ENCODE data around the gene VPS26A. TPM values are rescaled to one million over a fixed set of nuclear protein-coding genes. Genes with fewer than 3 reads are reported as not detected.
"Not testable (repeated sequence)": the region's sequence is repeated elsewhere in the genome, so short reads cannot be mapped to it uniquely, and the experiment has no call there.

The VPS26A gene
- total RNA-seq, 1 donor from 2014 or later, result 38.0 TPM

- intact Hi-C loops (cut with micrococcal nuclease), result no loop called here
Measured at GRCh38 chr10:69101451-69102095, 22.4 kb upstream of the VPS26A start.

DNA sequence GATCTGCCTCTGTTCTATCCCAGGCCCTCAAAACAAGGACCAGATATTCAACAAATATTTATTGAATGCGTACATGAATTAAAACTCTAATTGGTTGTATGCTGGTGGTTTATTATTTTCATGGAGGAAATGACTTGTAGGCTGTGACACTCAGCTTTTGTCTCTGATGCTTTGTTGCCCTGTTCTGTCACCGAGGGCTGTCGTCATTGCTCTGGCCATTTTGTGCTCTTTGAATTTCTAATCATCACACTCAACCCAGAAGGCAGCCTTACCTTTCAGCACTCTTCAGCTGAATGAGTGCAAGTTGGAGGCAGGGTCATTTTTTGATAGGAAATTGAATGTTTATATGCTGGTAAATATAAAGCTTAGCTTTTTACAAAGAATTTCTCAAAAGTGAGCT, 21.5 kb upstream of the VPS26A start:
- intact Hi-C loops (cut with micrococcal nuclease), result no loop called here

DNA sequence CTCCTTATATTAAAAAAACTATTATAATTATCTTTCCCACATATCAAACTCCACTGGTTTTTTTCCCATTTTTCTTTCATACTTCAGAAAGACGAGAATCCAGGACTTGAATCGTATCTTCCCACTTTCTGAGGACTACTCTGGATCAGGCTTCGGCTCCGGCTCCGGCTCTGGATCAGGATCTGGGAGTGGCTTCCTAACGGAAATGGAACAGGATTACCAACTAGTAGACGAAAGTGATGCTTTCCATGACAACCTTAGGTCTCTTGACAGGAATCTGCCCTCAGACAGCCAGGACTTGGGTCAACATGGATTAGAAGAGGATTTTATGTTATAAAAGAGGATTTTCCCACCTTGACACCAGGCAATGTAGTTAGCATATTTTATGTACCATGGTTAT, 20.2 kb upstream of the VPS26A start:
- intact Hi-C loops (cut with micrococcal nuclease), result no loop called here

DNA sequence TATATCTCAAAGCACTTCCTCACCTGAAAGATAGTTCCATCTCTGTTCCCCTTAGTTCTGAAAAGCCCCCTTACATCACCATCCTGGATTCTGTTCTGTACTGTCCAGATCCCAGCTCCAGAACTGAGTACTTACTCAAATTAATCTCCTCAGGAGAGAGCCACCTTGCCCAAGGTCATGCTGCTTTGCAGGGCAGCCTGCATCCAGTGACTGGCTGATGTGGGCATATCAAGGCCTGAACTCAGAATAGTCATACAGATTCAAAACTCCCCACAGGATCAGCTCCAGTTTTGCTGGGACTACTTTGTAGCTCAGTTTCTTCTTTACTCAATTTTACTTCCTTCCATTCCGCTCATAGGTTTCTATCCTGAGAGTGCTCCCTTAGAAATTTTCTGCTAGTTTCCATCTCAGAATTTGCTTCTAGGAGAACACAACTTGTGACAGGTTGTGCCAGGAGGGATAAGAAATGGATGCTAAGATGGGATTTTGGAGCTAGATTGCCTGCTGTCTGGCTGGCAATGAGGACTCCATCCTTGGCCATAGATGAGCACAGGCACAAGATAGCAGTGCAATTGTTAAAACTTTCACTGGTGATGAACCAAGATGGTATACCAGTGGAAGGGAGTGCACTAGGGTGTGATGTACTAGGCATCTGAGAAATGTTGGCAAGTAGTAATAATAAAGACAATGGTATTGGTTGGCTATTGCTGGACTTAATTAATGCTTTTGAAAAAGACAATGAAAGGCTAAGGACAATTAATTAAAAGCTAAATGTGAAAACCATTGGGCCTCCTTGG, 18.8 kb upstream of the VPS26A start:
- intact Hi-C loops (cut with micrococcal nuclease), result no loop called here

GRCh38 chr10:69107176-69107490, 16.8 kb upstream of the VPS26A start:
- intact Hi-C loops (cut with micrococcal nuclease), result no loop called here

- intact Hi-C loops (cut with micrococcal nuclease), result no loop called here
Measured at GRCh38 chr10:69107699-69108098, 16.3 kb upstream of the VPS26A start.

- intact Hi-C loops (cut with micrococcal nuclease), result loop anchor here (5.0 to 10.0 kb wide), 2 partner anchors 788 to 1045 kb away; partner anchors contain the start of genes HERC4, HNRNPH3 and PBLD
Measured at GRCh38 chr10:69119896-69120295, 4.1 kb upstream of the VPS26A start.

DNA sequence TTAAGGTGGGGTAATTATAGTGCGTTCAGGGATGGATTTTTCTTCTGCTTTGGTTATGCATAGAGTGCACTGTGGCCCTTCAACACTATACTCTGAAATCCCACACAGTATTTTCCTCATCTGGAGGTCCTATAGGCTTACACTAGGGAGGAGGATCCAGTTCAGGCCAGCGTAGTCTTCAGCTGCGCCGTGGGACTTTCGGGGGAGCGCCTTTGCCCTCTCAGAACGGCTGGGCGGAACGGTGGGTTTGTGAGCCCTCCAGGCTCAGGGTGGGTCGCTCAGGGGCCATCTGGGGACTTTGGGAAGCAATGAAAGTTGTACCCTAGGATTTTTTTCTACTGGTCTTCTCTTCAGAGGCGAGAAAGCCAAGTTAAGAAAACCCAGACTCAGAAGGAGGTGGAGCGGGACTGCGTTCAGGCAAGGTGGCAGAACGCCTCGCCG, 652 bp upstream of the VPS26A start:
- intact Hi-C loops (cut with micrococcal nuclease), result loop anchor here (1.0 to 10.0 kb wide), 10 partner anchors 30 to 1049 kb away; partner anchors contain the start of genes DDX50, HERC4, HNRNPH3 and PBLD

GRCh38 chr10:69124563-69125268, 738 bp downstream of the VPS26A start:
- intact Hi-C loops (cut with micrococcal nuclease), result loop anchor here (1.0 to 10.0 kb wide), 10 partner anchors 55 to 1050 kb away; partner anchors contain the start of genes CCAR1, DNA2, HERC4 and HNRNPH3

GRCh38 chr10:69125554-69125953, 1.6 kb downstream of the VPS26A start:
- intact Hi-C loops (cut with micrococcal nuclease), result loop anchor here (2.0 to 10.0 kb wide), 2 partner anchors 599 to 1051 kb away; partner anchors contain the start of genes HERC4 and SLC25A16

- intact Hi-C loops (cut with micrococcal nuclease), result loop anchor here (2.0 kb wide), 1 partner anchor 17 kb away; no protein-coding TSS in a partner anchor
Measured at GRCh38 chr10:69130251-69130650, 6.3 kb downstream of the VPS26A start.

DNA sequence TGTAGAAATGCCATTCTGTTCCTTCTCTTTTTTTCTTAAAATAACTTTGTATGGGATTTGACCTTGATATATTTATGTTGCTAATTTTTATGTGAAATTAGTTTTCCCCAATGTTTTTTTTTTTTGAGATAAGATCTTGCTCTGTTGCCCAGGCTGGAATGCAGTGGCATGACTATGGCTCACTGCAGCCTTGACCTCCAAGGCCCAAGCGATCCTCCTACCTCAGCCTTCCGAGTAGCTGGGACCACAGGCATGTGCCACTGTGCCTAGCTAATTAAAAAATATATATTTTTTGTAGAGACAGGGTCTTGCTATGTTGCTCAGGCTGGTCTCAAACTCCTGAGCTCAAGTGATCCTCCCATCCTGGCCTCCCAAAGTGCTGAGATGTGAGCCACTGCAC, 16.0 kb downstream of the VPS26A start:
- intact Hi-C loops (cut with micrococcal nuclease), result no loop called here

DNA sequence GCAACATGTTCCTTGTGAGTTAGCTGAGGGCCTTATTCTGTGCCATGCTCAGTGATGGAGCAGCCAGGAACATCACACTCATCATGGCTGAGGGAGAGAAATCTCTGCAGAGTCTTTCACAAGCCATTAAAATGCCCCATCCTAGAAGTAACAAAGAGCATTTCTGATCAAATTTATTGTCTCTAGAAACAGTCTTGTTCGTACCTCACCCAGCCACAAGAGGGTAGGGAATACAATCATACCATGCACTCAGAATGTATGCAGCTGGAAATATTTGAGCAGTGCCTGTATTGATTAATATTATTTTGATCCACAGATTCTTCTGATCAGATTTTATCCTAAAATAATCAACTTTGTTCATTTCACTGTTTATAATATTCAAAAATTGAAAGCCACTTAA, 17.3 kb downstream of the VPS26A start:
- intact Hi-C loops (cut with micrococcal nuclease), result no loop called here

- intact Hi-C loops (cut with micrococcal nuclease), result not testable (repeated sequence)
Measured at GRCh38 chr10:69142074-69142473, 18.1 kb downstream of the VPS26A start.

- intact Hi-C loops (cut with micrococcal nuclease), result no loop called here
Measured at GRCh38 chr10:69142983-69143382, 19.0 kb downstream of the VPS26A start.

DNA sequence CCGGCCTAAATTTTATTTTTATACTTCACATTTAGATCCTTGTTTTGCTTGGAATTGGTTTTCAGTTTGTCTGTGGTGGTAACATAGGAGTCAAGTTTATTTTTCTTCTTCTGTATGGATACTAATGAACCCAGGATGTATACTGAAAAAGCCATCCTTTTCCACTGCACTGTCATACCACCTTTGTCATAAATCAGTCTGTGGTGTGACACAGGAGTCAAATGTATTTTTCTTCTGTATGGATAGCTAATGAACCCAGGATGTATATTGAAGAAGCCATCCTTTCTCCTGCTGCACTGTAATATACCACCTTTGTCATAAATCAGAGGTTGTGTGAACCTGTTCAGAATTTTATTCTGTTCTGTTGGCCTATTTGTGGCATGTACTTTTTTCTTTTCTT, 21.4 kb downstream of the VPS26A start:
- intact Hi-C loops (cut with micrococcal nuclease), result no loop called here

DNA sequence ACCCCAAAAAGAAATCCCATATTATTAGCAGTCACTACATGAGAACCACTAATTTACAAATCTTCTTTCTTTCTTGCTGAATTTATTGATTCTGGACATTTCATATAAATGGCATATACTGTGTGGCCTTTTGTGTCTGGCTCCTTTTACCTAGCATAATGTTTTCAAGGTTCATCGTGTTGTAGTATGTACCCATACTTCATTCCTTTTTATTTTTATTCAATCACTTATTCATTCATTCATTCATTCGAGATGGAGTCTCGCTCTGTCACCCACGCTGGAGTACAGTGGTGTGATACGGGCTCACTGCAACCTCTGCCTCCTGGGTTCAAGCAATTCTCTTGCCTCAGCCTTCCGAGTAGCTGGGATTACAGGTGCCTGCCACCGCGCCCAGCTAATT, 21.9 kb downstream of the VPS26A start:
- intact Hi-C loops (cut with micrococcal nuclease), result loop anchor here (2.0 kb wide), 1 partner anchor 15 kb away; no protein-coding TSS in a partner anchor

DNA sequence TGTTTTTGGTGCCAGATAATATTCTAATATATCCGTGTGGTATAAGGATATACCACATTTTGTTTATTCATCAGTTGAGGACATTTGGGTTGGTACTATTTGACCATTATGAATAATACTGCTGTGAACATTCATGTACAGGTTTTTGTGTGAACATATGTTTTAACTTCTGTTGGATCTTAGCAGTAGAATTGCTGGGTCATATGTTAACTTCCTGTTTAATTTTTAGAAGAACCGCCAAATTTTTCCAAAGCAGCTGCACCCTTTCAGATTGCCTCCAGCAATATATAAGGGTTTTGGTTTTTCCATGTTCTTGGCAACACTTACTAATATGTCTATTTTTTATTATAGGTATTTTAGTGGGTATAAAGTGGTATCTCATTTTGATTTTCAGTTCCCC, 22.8 kb downstream of the VPS26A start:
- intact Hi-C loops (cut with micrococcal nuclease), result loop anchor here (2.0 kb wide), 1 partner anchor 16 kb away; no protein-coding TSS in a partner anchor

- intact Hi-C loops (cut with micrococcal nuclease), result no loop called here
Measured at GRCh38 chr10:69151984-69152383, 28.0 kb downstream of the VPS26A start.

- intact Hi-C loops (cut with micrococcal nuclease), result no loop called here
Measured at GRCh38 chr10:69153227-69153626, 29.2 kb downstream of the VPS26A start.

DNA sequence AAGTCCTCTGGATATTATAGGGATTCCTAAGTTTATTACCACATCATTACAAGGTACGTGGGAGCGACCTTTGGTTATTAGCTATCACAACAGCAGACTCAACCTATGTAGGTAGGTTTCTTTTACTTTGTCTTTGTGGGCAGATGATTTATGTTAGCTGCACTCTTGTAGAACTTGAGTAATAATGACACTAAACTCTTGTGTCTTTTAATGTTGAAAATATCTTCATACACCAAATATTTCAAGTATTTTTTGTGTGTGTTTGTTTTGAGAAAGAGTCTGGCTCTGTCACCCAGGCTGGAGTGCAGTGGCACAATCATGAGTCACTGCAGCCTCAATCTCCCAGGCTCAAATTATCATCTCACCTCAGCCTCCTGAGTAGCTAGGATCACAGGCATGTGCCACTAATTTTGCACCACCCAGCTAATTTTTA, 36.8 kb downstream of the VPS26A start:
- intact Hi-C loops (cut with micrococcal nuclease), result no loop called here

DNA sequence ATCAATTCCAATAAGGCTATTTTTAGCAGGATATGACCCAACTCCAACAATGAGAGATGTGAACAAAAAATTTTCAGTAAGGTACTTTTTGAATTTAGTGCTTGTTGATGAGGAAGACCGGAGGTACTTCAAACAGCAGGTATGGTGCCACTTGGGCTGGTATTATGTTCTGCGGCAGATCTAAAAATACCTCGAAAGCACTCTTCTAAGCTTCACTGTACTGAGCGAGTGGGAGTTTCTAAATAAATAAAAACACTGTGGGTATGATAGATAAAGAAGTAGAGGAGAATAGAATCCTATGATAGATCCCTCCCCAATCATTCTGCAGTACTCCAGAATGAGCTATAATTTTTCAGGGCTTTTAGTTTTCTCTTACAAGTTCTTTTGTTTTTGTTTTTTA, 44.5 kb downstream of the VPS26A start:
- intact Hi-C loops (cut with micrococcal nuclease), result no loop called here
